GM12878 (cell line): Measurements from ENCODE around the gene CPEB1.

Experiments
- BCL11A ChIP-seq: IDR thresholded peaks from 2 replicates; pipeline ENCODE4 v1.6.1; 2011; ENCODE audit warnings: low read depth, low read length
- BMI1 ChIP-seq: fragments of 450-650 bp; IDR thresholded peaks from 2 replicates; pipeline ENCODE4 v1.6.1; 2016; ENCODE audit warnings: mild to moderate bottlenecking, moderate library complexity, borderline replicate concordance
- CHD2 ChIP-seq: IDR thresholded peaks from 2 replicates; pipeline ENCODE4 v1.6.1; 2011; ENCODE audit warnings: low read depth, low read length, improper control_type of control experiment, borderline replicate concordance
- EZH2 ChIP-seq: IDR thresholded peaks from 2 replicates; pipeline ENCODE4 v1.6.1; 2012; ENCODE audit warnings: low read depth, mild to moderate bottlenecking, control low read depth, inconsistent platforms, low read length, borderline replicate concordance; ENCODE audit not compliant: control insufficient read depth
- POLR2A ChIP-seq: IDR thresholded peaks from 2 replicates; pipeline ENCODE4 v1.6.1; 2011; ENCODE audit warnings: low read depth, mild to moderate bottlenecking, low read length
- TAF1 ChIP-seq: IDR thresholded peaks from 2 replicates; pipeline ENCODE4 v1.6.1; 2011; ENCODE audit warnings: mild to moderate bottlenecking, low read depth, low read length, borderline replicate concordance
- TF ChIP-seq, protein P1 (sequence below), 3 experiments: IDR thresholded peaks in 2 of 3; conservative IDR thresholded peaks in 1 of 3; 2 replicates each; pipeline ENCODE4 v1.5.1; 2011; ENCODE audit warnings: low read depth in 3 of 3, low read length in 3 of 3, mild to moderate bottlenecking in 3 of 3, control low read depth in 2 of 3, moderate library complexity in 2 of 3, inconsistent platforms in 1 of 3, mixed read lengths in 1 of 3; ENCODE audit not compliant: control insufficient read depth in 2 of 3, insufficient read depth in 1 of 3; ENCODE audit errors: extremely low read depth in 1 of 3

DNA sequence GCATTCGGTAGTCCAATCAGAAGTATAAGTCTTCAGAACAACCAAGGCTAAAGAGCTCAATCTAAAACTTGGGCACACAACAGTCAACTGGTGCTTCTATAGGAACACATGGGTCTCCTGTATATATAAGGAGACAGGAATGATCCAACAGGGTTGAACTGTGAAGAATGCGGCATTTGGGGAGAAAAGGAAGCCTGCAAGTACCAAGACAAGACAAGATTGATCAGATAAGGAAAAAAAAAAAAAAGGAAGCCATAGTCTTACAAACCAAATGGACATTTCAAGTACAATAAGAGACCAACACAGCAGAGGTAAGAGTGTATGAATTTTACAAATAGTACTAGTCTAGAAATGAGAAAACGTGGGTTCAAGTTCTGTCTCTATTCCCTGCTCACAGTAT, 6.5 kb downstream of the CPEB1 start:
- TF ChIP-seq POLR2A = no peak
- no peak for TF ChIP-seq TAF1
- TF ChIP-seq EZH2 = no peak
- TF ChIP-seq, protein P1, sequence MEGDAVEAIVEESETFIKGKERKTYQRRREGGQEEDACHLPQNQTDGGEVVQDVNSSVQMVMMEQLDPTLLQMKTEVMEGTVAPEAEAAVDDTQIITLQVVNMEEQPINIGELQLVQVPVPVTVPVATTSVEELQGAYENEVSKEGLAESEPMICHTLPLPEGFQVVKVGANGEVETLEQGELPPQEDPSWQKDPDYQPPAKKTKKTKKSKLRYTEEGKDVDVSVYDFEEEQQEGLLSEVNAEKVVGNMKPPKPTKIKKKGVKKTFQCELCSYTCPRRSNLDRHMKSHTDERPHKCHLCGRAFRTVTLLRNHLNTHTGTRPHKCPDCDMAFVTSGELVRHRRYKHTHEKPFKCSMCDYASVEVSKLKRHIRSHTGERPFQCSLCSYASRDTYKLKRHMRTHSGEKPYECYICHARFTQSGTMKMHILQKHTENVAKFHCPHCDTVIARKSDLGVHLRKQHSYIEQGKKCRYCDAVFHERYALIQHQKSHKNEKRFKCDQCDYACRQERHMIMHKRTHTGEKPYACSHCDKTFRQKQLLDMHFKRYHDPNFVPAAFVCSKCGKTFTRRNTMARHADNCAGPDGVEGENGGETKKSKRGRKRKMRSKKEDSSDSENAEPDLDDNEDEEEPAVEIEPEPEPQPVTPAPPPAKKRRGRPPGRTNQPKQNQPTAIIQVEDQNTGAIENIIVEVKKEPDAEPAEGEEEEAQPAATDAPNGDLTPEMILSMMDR (IDR thresholded peaks at IDR 0.05 in 2 of 3, conservative IDR thresholded peaks at IDR 0.05 in 1 of 3; ENCODE audit: control insufficient read depth in 2 of 3, extremely low read depth in 1 of 3, insufficient read depth in 1 of 3, low read depth in 3 of 3, low read length in 3 of 3) = no peak
- TF ChIP-seq CHD2 = no peak
- TF ChIP-seq BMI1 = no peak
- no peak for TF ChIP-seq BCL11A
